ENCODE results near the gene CEBPE. TPM values are rescaled to one million over a fixed set of nuclear protein-coding genes. Genes with fewer than 3 reads are reported as not detected.
A peak's percentile ranks its signal among the peaks of the same experiment; 100 is the strongest.

Gene CEBPE
- total and polyA plus RNA-seq, 2 experiments from 2014 or later: not detected

DNA sequence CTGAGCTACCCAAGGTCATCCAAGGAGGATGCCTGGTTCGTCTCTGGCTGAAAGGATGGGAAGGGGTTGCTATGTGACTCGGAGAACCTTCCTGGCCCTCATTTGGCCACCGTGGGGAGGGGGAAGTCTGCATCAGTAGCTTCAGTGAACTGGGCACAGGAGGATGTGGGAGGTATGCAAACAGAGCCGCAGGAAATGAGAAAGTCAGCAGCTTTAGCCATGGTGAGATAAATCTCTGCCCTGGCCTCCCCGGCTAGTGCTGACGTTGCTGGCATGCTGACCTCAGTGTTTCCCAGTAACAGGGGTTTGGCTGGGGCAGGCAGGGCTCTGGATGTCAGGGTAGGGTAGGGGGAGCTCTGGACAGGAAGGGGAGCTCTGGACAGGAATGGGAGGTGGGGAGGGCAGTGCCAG lies 2.3 kb upstream of the CEBPE start:
- peaks cover 4% of the 10 kb centered on the region for H3K4me1 ChIP-seq (ENCODE audit: low read depth)
- no peaks in the 10 kb centered on the region for H3K36me3 ChIP-seq
- peak in 1 of 2 donors; percentile 93 for DNase-seq (ENCODE audit: low read depth in 1 of 2, low spot score in 1 of 2)
- H3K4me3 ChIP-seq: no peak overlapping the region
- H3K9me3 ChIP-seq (ENCODE audit: low read depth): no peaks in the 10 kb centered on the region
- TF ChIP-seq, protein P1, sequence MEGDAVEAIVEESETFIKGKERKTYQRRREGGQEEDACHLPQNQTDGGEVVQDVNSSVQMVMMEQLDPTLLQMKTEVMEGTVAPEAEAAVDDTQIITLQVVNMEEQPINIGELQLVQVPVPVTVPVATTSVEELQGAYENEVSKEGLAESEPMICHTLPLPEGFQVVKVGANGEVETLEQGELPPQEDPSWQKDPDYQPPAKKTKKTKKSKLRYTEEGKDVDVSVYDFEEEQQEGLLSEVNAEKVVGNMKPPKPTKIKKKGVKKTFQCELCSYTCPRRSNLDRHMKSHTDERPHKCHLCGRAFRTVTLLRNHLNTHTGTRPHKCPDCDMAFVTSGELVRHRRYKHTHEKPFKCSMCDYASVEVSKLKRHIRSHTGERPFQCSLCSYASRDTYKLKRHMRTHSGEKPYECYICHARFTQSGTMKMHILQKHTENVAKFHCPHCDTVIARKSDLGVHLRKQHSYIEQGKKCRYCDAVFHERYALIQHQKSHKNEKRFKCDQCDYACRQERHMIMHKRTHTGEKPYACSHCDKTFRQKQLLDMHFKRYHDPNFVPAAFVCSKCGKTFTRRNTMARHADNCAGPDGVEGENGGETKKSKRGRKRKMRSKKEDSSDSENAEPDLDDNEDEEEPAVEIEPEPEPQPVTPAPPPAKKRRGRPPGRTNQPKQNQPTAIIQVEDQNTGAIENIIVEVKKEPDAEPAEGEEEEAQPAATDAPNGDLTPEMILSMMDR (IDR thresholded peaks at IDR 0.05; ENCODE audit: low read depth, low read length): no peak
- no peaks in the 10 kb centered on the region for H3K27me3 ChIP-seq
- no peak overlapping the region for H3K27ac ChIP-seq

GRCh38 chr14:23120541-23121251 lies 1.6 kb upstream of the CEBPE start:
- peaks cover 4% of the 10 kb centered on the region for H3K4me1 ChIP-seq (ENCODE audit: low read depth)
- no peak overlapping the region for H3K27ac ChIP-seq
- H3K9me3 ChIP-seq (ENCODE audit: low read depth): no peaks in the 10 kb centered on the region
- H3K36me3 ChIP-seq: no peaks in the 10 kb centered on the region
- no peak overlapping the region for H3K4me3 ChIP-seq
- TF ChIP-seq, protein P1 (IDR thresholded peaks at IDR 0.05; ENCODE audit: low read depth, low read length): peak; percentile 100
- no peaks in the 10 kb centered on the region for H3K27me3 ChIP-seq
- DNase-seq (ENCODE audit: low read depth in 1 of 2, low spot score in 1 of 2): peak; percentile 93

DNA sequence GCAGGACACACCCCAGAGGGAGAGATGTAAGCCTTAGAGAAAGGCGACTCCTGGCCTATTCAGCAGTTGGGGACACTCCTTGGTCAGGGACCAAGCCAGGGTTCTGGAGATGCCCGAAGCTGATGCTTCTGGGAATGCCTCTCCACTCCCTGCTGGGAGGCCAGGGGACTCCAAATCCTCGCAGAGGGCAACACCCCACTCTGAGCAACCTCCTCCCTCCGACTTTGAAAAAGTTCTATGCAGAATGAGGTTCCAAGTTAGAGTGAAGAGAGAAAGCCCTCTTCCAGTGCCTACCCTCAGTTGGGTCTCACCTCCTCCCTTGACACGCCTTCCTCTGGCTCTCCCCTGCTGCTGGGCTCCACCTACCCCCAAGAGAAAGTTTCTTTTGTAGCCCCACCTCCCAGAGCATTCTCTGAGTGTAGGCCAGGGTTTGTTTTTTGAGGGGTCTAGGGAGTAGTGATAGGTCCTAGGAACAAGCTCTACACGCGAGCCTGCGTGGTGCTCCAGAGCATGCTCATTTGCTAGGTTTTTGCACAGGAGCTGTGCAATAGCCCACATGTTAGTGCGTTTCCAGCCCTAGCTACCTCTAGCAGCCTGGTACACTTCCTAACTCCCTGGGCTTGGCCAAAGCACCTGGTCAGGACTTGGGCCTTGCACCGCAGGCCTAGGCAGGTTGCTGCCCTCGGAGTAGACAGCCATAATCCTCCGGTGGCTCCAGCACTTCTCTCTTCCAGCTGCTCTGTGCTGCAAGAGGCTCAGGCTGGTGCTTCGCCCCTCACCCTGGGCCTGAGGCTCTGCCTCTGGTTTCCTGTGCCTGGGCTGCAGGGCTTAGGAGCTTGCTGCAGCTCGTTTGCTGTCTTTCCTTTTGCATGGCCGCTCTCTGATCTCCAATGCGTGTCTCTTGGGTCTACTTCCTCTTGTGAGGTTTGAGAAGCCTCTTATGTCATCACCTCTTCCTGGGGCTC lies 590 bp upstream of the CEBPE start:
- H3K27ac ChIP-seq: no peak overlapping the region

DNA sequence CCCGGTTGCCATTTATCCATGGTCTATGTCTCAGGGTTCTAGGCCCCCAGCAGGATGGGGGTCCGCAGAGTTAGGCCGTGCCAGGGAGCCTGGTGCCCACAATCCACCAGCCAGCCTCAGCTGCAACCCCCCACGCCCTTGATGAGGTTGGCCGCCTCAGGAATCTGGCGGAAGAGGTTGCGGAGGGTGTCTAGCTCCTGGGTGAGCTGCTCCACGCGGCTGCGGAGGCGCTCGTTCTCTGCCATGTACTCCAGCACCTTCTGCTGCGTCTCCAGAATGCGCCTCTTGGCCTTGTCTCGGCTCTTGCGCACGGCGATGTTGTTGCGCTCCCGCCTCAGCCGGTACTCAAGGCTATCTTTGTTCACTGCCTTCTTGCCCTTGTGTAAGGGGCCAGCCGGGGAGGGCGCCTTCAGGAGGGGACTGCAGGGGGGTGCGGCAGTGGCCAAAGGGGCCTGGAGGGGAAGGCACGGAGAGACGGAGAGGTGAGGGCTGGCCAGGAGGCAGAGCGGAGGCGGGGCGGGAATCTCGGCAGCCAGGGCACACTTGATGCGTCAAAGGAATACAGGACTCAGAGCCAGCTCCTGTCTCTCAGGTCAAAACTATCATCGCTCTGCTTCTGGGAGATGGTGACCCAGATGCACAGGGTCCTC lies 1.6 kb downstream of the CEBPE start:
- no peaks in the 10 kb centered on the region for H3K27me3 ChIP-seq
- TF ChIP-seq, protein P1 (IDR thresholded peaks at IDR 0.05; ENCODE audit: low read depth, low read length): no peak
- no peaks in the 10 kb centered on the region for H3K9me3 ChIP-seq (ENCODE audit: low read depth)
- peaks cover 31% of the 10 kb centered on the region for H3K4me1 ChIP-seq (ENCODE audit: low read depth)
- H3K27ac ChIP-seq: no peak overlapping the region
- H3K4me3 ChIP-seq: no peak overlapping the region
- no peaks in the 10 kb centered on the region for H3K36me3 ChIP-seq
- DNase-seq (ENCODE audit: low read depth in 1 of 2, low spot score in 1 of 2): no peak

More for the DNA sequence above, 590 bp upstream of the CEBPE start:
- no peak for DNase-seq (ENCODE audit: low read depth in 1 of 2, low spot score in 1 of 2)
- no peaks in the 10 kb centered on the region for H3K36me3 ChIP-seq
- H3K4me3 ChIP-seq: no peak overlapping the region
- no peaks in the 10 kb centered on the region for H3K27me3 ChIP-seq
- H3K4me1 ChIP-seq (ENCODE audit: low read depth): peaks cover 9% of the 10 kb centered on the region
- no peaks in the 10 kb centered on the region for H3K9me3 ChIP-seq (ENCODE audit: low read depth)
- TF ChIP-seq, protein P1 (IDR thresholded peaks at IDR 0.05; ENCODE audit: low read depth, low read length): no peak

GRCh38 chr14:23115918-23116317 lies 3.1 kb downstream of the CEBPE start:
- H3K27ac ChIP-seq: no peak overlapping the region
- TF ChIP-seq, protein P1 (IDR thresholded peaks at IDR 0.05; ENCODE audit: low read depth, low read length): no peak
- no peaks in the 10 kb centered on the region for H3K36me3 ChIP-seq
- H3K9me3 ChIP-seq (ENCODE audit: low read depth): no peaks in the 10 kb centered on the region
- peaks cover 32% of the 10 kb centered on the region for H3K4me1 ChIP-seq (ENCODE audit: low read depth)
- no peaks in the 10 kb centered on the region for H3K27me3 ChIP-seq
- no peak for DNase-seq (ENCODE audit: low read depth in 1 of 2, low spot score in 1 of 2)
- no peak overlapping the region for H3K4me3 ChIP-seq
